GM12878 (cell line): ENCODE measurements around the gene CCDC106. TPM values are rescaled to one million over a fixed set of nuclear protein-coding genes. Genes with fewer than 3 reads are reported as not detected.
A peak's percentile ranks its signal among the peaks of the same experiment; 100 is the strongest.

Source experiments
- BCL11A ChIP-seq: IDR thresholded peaks from 2 replicates; pipeline ENCODE4 v1.6.1; 2011; ENCODE audit warnings: low read depth, low read length
- CBX3 ChIP-seq: fragments of 200-600 bp; sonication (generic); IDR thresholded peaks from 2 replicates; pipeline ENCODE4 v1.6.1; 2016; ENCODE audit warnings: low read depth, borderline replicate concordance
- KAT2A ChIP-seq: conservative IDR thresholded peaks from 2 replicates; pipeline ENCODE4 v1.6.1; 2011; ENCODE audit warnings: low read depth, low read length; ENCODE audit not compliant: control insufficient read depth
- MAX ChIP-seq: IDR thresholded peaks from 2 replicates; pipeline ENCODE4 v1.6.1; 2012; ENCODE audit warnings: low read depth, low read length, improper control_type of control experiment
- PML ChIP-seq: IDR thresholded peaks from 2 replicates; pipeline ENCODE4 v1.6.1; 2012; ENCODE audit warnings: low read length, inconsistent platforms
- RELA ChIP-seq: fragments of 450-650 bp; IDR thresholded peaks from 2 replicates; pipeline ENCODE4 v1.8.0; 2014; ENCODE audit warnings: borderline replicate concordance; ENCODE audit not compliant: partially characterized antibody
- SKIL ChIP-seq: fragments of 450-650 bp; IDR thresholded peaks from 2 replicates; pipeline ENCODE4 v1.6.1; 2017; ENCODE audit warnings: mild to moderate bottlenecking, low read depth, inconsistent platforms; ENCODE audit not compliant: poor library complexity, severe bottlenecking
- SMARCA5 ChIP-seq: fragments of 450-650 bp; IDR thresholded peaks from 2 replicates; pipeline ENCODE4 v1.6.1; 2017; ENCODE audit warnings: mild to moderate bottlenecking
- TAF1 ChIP-seq: IDR thresholded peaks from 2 replicates; pipeline ENCODE4 v1.6.1; 2011; ENCODE audit warnings: mild to moderate bottlenecking, low read depth, low read length, borderline replicate concordance
- USF2 ChIP-seq: IDR thresholded peaks from 2 replicates; pipeline ENCODE4 v1.6.1; 2011; ENCODE audit warnings: low read depth, low read length, improper control_type of control experiment, borderline replicate concordance
- polyA plus RNA-seq, 11 experiments: library from polyadenylated mRNA; depleted of rRNA in 4 of 11; unstranded in 6 of 11; stranded (reverse) in 5 of 11; fragments of >200 nt; fragmentation: Nextera tagmentation in 4 of 11; fragmentation: Illumina TruSeq in 1 of 11; extraction: Ambion mirVana in 4 of 11; extraction: Trizol in 1 of 11; gene quantifications; 1 replicate in 1 of 11; 2 replicates in 10 of 11; pipeline versions ENCODE4 v1.2.1 to v1.2.3, GENCODE V29; 2011 to 2016; ENCODE audit warnings: inconsistent platforms in 2 of 11, missing spikeins in 2 of 11, low read depth in 1 of 11
- total RNA-seq, 4 experiments: library from RNA; depleted of rRNA in 3 of 4; stranded (reverse); fragments of >200 nt in 3 of 4; fragmentation: Illumina TruSeq in 1 of 4; extraction: Trizol in 1 of 4; gene quantifications; 2 replicates each; pipeline versions ENCODE4 v1.2.1 to v1.2.3, GENCODE V29; 2013 to 2021
- TF ChIP-seq, protein P1 (sequence below): fragments of 450-650 bp; IDR thresholded peaks from 2 replicates; pipeline ENCODE4 v1.6.1; 2017; ENCODE audit warnings: low read depth, mild to moderate bottlenecking, moderate library complexity
- TF ChIP-seq, protein P2 (sequence below): fragments of 450-650 bp; IDR thresholded peaks from 2 replicates; pipeline ENCODE4 v1.6.1; 2017; ENCODE audit warnings: borderline replicate concordance
- TF ChIP-seq, protein P3 (sequence below): fragments of 450-650 bp; formaldehyde crosslinking; IDR thresholded peaks from 2 replicates; pipeline ENCODE4 v1.5.0; 2022; ENCODE audit warnings: mild to moderate bottlenecking, missing genetic modification characterization

The CCDC106 gene
- total and polyA plus RNA-seq, 10 of the 15 experiments (the other 5 are each of a cell fraction or from before 2014, with no cell fraction given) = 0.04 to 35.9 (median 19.8) TPM

- no peak for TF ChIP-seq MAX
- TF ChIP-seq, protein P1, sequence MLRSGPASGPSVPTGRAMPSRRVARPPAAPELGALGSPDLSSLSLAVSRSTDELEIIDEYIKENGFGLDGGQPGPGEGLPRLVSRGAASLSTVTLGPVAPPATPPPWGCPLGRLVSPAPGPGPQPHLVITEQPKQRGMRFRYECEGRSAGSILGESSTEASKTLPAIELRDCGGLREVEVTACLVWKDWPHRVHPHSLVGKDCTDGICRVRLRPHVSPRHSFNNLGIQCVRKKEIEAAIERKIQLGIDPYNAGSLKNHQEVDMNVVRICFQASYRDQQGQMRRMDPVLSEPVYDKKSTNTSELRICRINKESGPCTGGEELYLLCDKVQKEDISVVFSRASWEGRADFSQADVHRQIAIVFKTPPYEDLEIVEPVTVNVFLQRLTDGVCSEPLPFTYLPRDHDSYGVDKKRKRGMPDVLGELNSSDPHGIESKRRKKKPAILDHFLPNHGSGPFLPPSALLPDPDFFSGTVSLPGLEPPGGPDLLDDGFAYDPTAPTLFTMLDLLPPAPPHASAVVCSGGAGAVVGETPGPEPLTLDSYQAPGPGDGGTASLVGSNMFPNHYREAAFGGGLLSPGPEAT = 0 out of 2 replicates have a peak, but pooled peaks have one; percentile 90
- TF ChIP-seq SMARCA5 = no peak
- TF ChIP-seq PML = peak; percentile 80
- TF ChIP-seq TAF1 = no peak; the same call in 1 of the 2 replicates
- TF ChIP-seq SKIL = no peak
- TF ChIP-seq, protein P2, sequence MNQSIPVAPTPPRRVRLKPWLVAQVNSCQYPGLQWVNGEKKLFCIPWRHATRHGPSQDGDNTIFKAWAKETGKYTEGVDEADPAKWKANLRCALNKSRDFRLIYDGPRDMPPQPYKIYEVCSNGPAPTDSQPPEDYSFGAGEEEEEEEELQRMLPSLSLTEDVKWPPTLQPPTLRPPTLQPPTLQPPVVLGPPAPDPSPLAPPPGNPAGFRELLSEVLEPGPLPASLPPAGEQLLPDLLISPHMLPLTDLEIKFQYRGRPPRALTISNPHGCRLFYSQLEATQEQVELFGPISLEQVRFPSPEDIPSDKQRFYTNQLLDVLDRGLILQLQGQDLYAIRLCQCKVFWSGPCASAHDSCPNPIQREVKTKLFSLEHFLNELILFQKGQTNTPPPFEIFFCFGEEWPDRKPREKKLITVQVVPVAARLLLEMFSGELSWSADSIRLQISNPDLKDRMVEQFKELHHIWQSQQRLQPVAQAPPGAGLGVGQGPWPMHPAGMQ = no peak
- no peak for TF ChIP-seq CBX3
- TF ChIP-seq RELA = no peak
- TF ChIP-seq, protein P3, sequence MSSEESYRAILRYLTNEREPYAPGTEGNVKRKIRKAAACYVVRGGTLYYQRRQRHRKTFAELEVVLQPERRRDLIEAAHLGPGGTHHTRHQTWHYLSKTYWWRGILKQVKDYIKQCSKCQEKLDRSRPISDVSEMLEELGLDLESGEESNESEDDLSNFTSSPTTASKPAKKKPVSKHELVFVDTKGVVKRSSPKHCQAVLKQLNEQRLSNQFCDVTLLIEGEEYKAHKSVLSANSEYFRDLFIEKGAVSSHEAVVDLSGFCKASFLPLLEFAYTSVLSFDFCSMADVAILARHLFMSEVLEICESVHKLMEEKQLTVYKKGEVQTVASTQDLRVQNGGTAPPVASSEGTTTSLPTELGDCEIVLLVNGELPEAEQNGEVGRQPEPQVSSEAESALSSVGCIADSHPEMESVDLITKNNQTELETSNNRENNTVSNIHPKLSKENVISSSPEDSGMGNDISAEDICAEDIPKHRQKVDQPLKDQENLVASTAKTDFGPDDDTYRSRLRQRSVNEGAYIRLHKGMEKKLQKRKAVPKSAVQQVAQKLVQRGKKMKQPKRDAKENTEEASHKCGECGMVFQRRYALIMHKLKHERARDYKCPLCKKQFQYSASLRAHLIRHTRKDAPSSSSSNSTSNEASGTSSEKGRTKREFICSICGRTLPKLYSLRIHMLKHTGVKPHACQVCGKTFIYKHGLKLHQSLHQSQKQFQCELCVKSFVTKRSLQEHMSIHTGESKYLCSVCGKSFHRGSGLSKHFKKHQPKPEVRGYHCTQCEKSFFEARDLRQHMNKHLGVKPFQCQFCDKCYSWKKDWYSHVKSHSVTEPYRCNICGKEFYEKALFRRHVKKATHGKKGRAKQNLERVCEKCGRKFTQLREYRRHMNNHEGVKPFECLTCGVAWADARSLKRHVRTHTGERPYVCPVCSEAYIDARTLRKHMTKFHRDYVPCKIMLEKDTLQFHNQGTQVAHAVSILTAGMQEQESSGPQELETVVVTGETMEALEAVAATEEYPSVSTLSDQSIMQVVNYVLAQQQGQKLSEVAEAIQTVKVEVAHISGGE (CRISPR knock-in tag) = no peak
- TF ChIP-seq USF2 = no peak
- TF ChIP-seq BCL11A = no peak
- no peak for TF ChIP-seq KAT2A
Observed at GRCh38 chr19:55599468-55599841, 48.6 kb upstream of the CCDC106 start, which contains the start of gene FIZ1 (continued).
